Caco-2 (cell line): ENCODE results near the gene APOOL. TPM values are rescaled to one million over a fixed set of nuclear protein-coding genes. Genes with fewer than 3 reads are reported as not detected.
"Not testable (repeated sequence)": the region's sequence is repeated elsewhere in the genome, so short reads cannot be mapped to it uniquely, and the experiment has no call there.

ENCODE experiments used
- BruUV-seq: library from RNA; stranded (reverse); fragments of 400-500 nt; replicated peaks from 2 replicates; lab custom pipeline; 2021; lab: Mats Ljungman, UMichigan
- CTCF ChIA-PET: fragments of 300-600 bp; sonication (Branson Sonifier 250); formaldehyde crosslinking; loops from one replicate; lab custom pipeline; 2022; ENCODE audit warnings: antibody characterized with exemption; lab: Charles Lee
- POLR2A ChIA-PET: fragments of 300-600 bp; sonication (Branson Sonifier 250); formaldehyde crosslinking; loops from one replicate; lab custom pipeline; 2022; ENCODE audit warnings: antibody characterized with exemption; lab: Charles Lee
- DNase-seq, 2 experiments: peaks; one replicate each; pipeline versions ENCODE4 v3.0.0 to v3.0.0-alpha.2; 2020 to 2022
- H3K27me3 ChIP-seq: replicated peaks from 2 replicates; pipeline ENCODE4 v1.6.0; 2011; ENCODE audit warnings: low read length; ENCODE audit not compliant: control insufficient read depth, insufficient read depth
- H3K36me3 ChIP-seq: 2 replicates; pipeline ENCODE4 v1.5.1; 2011; ENCODE audit warnings: low read length; ENCODE audit not compliant: control insufficient read depth, insufficient read depth
- H3K4me1 ChIP-seq: fragments of 250-450 bp; sonication (Bioruptor Pico); 2 replicates; pipeline ENCODE4 v1.5.1; 2020; ENCODE audit warnings: mild to moderate bottlenecking
- H3K4me3 ChIP-seq: 2 replicates; pipeline ENCODE4 v1.5.1; 2011; ENCODE audit warnings: low read depth, mild to moderate bottlenecking, control low read depth, low read length
- H3K9me3 ChIP-seq: fragments of 250-450 bp; sonication (Bioruptor Pico); 2 replicates; pipeline ENCODE4 v1.5.1; 2020; ENCODE audit warnings: mild to moderate bottlenecking, moderate library complexity
- H3K27ac Mint-ChIP-seq: one replicate; pipeline ENCODE4 v1.8.0; 2022; ENCODE audit warnings: mixed read lengths; ENCODE audit not compliant: unreplicated experiment
- H3K27me3 Mint-ChIP-seq: one replicate; pipeline ENCODE4 v1.8.0; 2022; ENCODE audit warnings: mixed read lengths; ENCODE audit not compliant: insufficient read depth, unreplicated experiment
- H3K36me3 Mint-ChIP-seq: one replicate; pipeline ENCODE4 v1.8.0; 2022; ENCODE audit warnings: mild to moderate bottlenecking, mixed read lengths; ENCODE audit not compliant: insufficient read depth, unreplicated experiment
- H3K4me1 Mint-ChIP-seq: one replicate; pipeline ENCODE4 v1.8.0; 2022; ENCODE audit warnings: low read depth, mixed read lengths; ENCODE audit not compliant: unreplicated experiment
- H3K4me3 Mint-ChIP-seq: one replicate; pipeline ENCODE4 v1.8.0; 2022; ENCODE audit warnings: mild to moderate bottlenecking, moderate library complexity, mixed read lengths; ENCODE audit not compliant: unreplicated experiment
- H3K9me3 Mint-ChIP-seq: one replicate; pipeline ENCODE4 v1.8.0; 2022; ENCODE audit warnings: mixed read lengths; ENCODE audit not compliant: unreplicated experiment
- intact Hi-C: fragments of 100-400 bp; cut with micrococcal nuclease; formaldehyde crosslinking; loops from one replicate; pipeline ENCODE4 v1.10.0; 2022; ENCODE audit not compliant: unreplicated experiment
- total RNA-seq: library from RNA; stranded (reverse); gene quantifications from 2 replicates; pipeline ENCODE4 v1.2.3, GENCODE V29; 2022
- TF ChIP-seq, protein P1 (sequence below), 2 experiments: fragments of 200-600 bp in 1 of 2; IDR thresholded peaks; 1 replicate in 1 of 2; 2 replicates in 1 of 2; pipeline versions ENCODE4 v1.5.1 to v1.8.0; 2011 to 2022; ENCODE audit warnings: antibody characterized with exemption in 1 of 2, control low read depth in 1 of 2, inconsistent platforms in 1 of 2, low read depth in 1 of 2, low read length in 1 of 2, mild to moderate bottlenecking in 1 of 2, moderate library complexity in 1 of 2; ENCODE audit not compliant: insufficient read depth in 1 of 2, severe bottlenecking in 1 of 2, unreplicated experiment in 1 of 2

APOOL gene
- total RNA-seq, 1 experiment from 2014 or later: 20.0 TPM

DNA sequence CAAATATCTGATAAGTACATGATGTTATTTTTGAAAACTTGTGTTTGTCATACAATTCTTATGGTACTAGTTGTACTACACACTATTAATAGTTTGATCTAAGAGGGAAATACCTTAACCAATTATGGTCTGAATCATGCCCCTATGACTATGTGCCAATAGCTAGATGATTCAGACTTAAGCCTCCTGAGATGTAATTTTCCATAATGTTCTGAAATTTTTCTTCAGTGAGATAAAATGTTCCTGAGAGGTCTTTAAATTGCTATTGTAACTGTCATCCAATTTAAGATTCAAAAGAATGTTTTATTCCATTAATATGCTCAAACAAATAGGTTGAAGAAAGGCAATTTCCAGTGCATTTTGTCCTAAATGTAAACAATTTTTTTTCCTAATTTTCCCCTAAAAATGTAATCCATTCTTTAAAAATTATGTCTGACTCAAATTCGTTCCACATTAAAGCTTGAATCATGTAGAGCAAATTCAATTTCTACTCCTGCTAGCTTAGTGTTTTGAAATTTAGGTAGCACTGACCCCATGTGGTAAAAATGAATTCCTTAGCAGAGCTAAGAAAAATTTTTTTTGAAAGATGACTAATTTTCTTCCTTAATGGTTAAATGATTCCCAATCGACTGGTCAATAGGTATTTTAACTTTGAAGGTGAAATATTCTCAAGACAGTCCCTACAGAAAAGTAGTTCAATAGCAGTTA lies 49.1 kb downstream of the APOOL start:
- H3K4me3 ChIP-seq: no peak overlapping the region
- H3K4me1 ChIP-seq: no peaks in the 10 kb centered on the region
- DNase-seq: no peak
- TF ChIP-seq, protein P1, sequence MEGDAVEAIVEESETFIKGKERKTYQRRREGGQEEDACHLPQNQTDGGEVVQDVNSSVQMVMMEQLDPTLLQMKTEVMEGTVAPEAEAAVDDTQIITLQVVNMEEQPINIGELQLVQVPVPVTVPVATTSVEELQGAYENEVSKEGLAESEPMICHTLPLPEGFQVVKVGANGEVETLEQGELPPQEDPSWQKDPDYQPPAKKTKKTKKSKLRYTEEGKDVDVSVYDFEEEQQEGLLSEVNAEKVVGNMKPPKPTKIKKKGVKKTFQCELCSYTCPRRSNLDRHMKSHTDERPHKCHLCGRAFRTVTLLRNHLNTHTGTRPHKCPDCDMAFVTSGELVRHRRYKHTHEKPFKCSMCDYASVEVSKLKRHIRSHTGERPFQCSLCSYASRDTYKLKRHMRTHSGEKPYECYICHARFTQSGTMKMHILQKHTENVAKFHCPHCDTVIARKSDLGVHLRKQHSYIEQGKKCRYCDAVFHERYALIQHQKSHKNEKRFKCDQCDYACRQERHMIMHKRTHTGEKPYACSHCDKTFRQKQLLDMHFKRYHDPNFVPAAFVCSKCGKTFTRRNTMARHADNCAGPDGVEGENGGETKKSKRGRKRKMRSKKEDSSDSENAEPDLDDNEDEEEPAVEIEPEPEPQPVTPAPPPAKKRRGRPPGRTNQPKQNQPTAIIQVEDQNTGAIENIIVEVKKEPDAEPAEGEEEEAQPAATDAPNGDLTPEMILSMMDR (IDR thresholded peaks at IDR 0.05; ENCODE audit: insufficient read depth in 1 of 2, low read depth in 1 of 2, low read length in 1 of 2, severe bottlenecking in 1 of 2, unreplicated experiment in 1 of 2): peak in 1 of 2 experiments; percentile 1
- H3K27me3 ChIP-seq: no peaks in the 10 kb centered on the region
- ChIA-PET POLR2A (no interaction called here), CTCF (interaction anchor here (1.0 to 2.4 kb wide), 3 partner anchors 49 to 323 kb away, joined by 7 to 9 read pairs (median 8); partner anchors contain the start of gene APOOL)
- H3K9me3 Mint-ChIP-seq: no peaks in the 10 kb centered on the region
- intact Hi-C loops: loop anchor here (1.0 to 5.0 kb wide), 2 partner anchors 145 to 323 kb away; no protein-coding TSS in a partner anchor
- no peaks in the 10 kb centered on the region for H3K27me3 Mint-ChIP-seq
- H3K36me3 Mint-ChIP-seq: no peaks in the 10 kb centered on the region
- no peaks in the 10 kb centered on the region for H3K36me3 ChIP-seq
- no peak overlapping the region for H3K4me3 Mint-ChIP-seq
- H3K27ac Mint-ChIP-seq: no peak overlapping the region
- H3K9me3 ChIP-seq: no peaks in the 10 kb centered on the region
- no peaks in the 10 kb centered on the region for H3K4me1 Mint-ChIP-seq
- no TSS peak for BruUV-seq

DNA sequence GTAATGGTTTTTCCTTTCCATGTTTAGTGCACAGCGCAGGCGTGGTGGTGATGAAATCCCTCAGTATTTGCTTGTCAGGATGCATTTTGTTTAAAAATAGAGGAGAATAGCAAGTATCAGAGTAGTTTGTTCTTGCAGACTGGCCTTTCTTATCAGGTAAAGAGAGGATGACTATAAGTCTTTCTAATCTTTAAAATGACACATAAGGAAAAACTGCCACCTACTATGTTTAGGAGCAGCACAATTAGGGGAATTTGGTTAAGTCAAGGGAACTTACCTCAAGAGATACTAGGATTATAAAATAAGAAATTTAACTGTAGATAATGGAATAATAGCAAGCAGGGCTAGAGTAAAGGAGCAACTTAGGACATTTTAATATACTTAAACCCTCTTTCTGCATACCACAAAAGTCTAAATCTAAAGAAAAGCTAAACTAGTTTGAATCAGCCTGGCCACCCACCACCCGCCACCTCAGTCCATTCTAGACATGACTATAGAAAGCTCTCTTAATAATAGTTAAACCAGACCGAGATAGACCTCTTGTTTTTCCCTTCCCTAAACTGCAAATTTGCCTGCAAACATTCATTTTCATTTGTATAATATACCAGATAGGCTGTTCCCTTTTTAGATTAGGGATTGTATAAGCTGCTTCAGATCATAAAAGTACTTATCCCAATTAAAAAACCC lies 62.0 kb downstream of the APOOL start:
- Mint-ChIP-seq H3K9me3 (no peaks in the 10 kb centered on the region), H3K36me3 (no peaks in the 10 kb centered on the region), H3K4me1 (no peaks in the 10 kb centered on the region), H3K4me3 (no peak overlapping the region), H3K27ac (no peak overlapping the region), H3K27me3 (no peaks in the 10 kb centered on the region)
- Histone ChIP-seq H3K4me3 (no peak overlapping the region), H3K27me3 (no peaks in the 10 kb centered on the region), H3K4me1 (no peaks in the 10 kb centered on the region), H3K9me3 (no peaks in the 10 kb centered on the region), H3K36me3 (no peaks in the 10 kb centered on the region)
- POLR2A ChIA-PET: no interaction called here
- TF ChIP-seq, protein P1 (IDR thresholded peaks at IDR 0.05; ENCODE audit: insufficient read depth in 1 of 2, low read depth in 1 of 2, low read length in 1 of 2, severe bottlenecking in 1 of 2, unreplicated experiment in 1 of 2): no peak
- CTCF ChIA-PET: no interaction called here
- DNase-seq: no peak
- intact Hi-C loops: no loop called here
- BruUV-seq: no TSS peak

- DNase-seq, POLR2A ChIA-PET, H3K27ac Mint-ChIP-seq, H3K4me3 ChIP-seq, H3K9me3 ChIP-seq, H3K4me1 Mint-ChIP-seq, H3K4me3 Mint-ChIP-seq, CTCF ChIA-PET, H3K4me1 ChIP-seq, H3K27me3 Mint-ChIP-seq, H3K36me3 ChIP-seq, H3K36me3 Mint-ChIP-seq, H3K9me3 Mint-ChIP-seq, H3K27me3 ChIP-seq, intact Hi-C loops, BruUV-seq: not testable (repeated sequence)
Observed at GRCh38 chrX:85077247-85077646, 73.6 kb downstream of the APOOL start.
